Activated CD4-positive, alpha-beta T cell treated with anti-CD3 and anti-CD28 coated beads, Interleukin-2, amount 10 ng/mL, durations not matched to agents 24 days and 14 days (primary cell): Measurements from ENCODE around the gene CNKSR2. TPM values are rescaled to one million over a fixed set of nuclear protein-coding genes. Genes with fewer than 3 reads are reported as not detected.

Experiments used
- DNase-seq: peaks from one replicate; pipeline ENCODE4 v3.0.0; 2022
- H3K27ac Mint-ChIP-seq: one replicate; pipeline ENCODE4 v1.8.0; 2022; ENCODE audit warnings: mild to moderate bottlenecking, mixed read lengths
- H3K27me3 Mint-ChIP-seq: one replicate; pipeline ENCODE4 v1.8.0; 2022; ENCODE audit warnings: mixed read lengths
- H3K36me3 Mint-ChIP-seq: one replicate; pipeline ENCODE4 v1.8.0; 2022; ENCODE audit warnings: low read depth, mild to moderate bottlenecking, mixed read lengths
- H3K4me1 Mint-ChIP-seq: one replicate; pipeline ENCODE4 v1.8.0; 2021; ENCODE audit warnings: mixed read lengths
- H3K4me3 Mint-ChIP-seq: one replicate; pipeline ENCODE4 v1.8.0; 2022; ENCODE audit warnings: mild to moderate bottlenecking, moderate library complexity, mixed read lengths
- H3K9me3 Mint-ChIP-seq: one replicate; pipeline ENCODE4 v1.8.0; 2021; ENCODE audit warnings: mixed read lengths
- intact Hi-C: fragments of 100-400 bp; cut with micrococcal nuclease; formaldehyde crosslinking; loops from one replicate; pipeline ENCODE4 v1.15.1; 2023
- total RNA-seq: library from RNA; stranded (reverse); gene quantifications from 2 replicates; pipeline ENCODE4 v1.2.3, GENCODE V29; 2022

Gene CNKSR2
- total RNA-seq, 1 donor from 2014 or later, result 10.2 TPM

DNA sequence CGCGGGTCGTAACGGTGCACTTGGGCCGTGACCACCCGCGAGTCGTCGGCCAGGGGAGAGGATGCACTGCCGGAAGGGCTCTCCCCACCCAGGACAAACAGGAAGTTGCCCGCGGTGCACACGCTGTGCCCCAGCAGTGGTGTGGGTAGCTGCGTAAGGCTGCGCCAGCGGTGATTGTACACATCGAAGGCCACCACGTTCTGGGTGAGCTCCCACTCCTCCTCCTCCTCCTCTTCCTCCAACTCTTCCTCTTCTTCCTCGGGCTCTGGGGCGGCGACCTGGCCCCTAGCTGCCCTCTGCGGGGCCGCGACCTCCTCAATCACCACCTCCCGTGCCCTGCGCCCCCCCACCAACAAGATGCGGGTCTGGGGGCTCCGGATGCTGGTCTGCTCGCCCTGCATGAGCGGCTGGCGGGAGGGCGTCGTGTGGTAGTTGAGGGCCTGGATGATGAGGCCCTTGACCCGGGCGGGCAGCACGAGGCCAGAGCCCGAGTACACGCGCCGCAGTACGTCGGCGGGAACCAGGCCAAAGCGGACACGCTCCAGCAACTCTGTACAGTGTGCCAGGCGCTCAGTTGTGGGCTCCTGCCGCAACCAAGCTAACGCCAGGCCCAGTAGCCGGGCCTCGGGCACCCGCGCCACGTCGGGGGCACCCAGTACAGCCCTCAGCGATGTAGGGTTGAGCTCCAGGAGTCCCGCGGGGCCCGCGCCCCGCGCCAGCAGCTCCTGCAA, 282.5 kb downstream of the CNKSR2 start:
- no peak overlapping the region for H3K27ac Mint-ChIP-seq

DNA sequence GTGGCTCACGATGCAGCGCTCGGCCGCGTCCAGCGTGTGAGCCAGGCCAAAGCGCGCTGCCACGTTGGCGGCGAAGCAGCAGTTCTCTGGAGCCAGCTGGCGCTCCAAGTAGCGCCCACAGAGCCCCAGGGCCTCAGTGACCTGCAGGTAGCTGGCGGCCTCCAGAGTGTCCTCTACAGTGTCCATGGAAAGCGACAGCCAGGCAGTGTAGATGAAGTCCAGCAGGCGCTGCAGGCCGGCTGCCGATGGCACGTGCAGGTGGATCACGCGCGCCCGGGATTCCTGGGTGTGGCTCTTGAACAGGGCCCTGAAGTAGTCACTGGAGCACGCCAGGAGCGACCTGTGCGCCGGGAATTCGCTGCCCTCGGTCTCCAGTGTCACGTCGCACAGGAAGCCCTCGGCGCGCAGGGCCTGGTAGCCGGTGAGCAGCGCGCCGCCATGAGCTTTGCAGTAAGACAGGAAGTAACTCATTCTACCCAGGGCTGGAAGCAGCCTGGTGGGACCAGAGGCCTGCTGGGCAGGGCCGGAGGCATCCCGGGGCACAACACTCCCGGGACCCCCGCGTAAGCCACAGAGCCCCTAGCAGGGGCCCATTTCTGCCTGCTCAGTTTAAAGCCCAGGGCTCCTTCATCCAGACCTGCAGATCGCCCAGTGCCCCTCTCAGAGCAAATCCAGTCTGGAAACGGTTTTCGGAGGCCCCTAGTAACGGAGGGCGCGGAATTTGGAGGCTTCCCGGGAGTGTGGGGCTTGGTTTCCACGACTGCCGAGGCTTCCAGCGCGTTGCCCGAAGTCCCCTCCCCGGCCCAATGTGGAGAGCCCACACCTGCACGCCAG, 283.3 kb downstream of the CNKSR2 start:
- Mint-ChIP-seq H3K4me3 (peak overlapping the region; percentile 64), H3K27me3 (peaks cover 9% of the 10 kb centered on the region), H3K36me3 (peaks cover 1% of the 10 kb centered on the region), H3K27ac (no peak overlapping the region), H3K9me3 (no peaks in the 10 kb centered on the region), H3K4me1 (peaks cover 2% of the 10 kb centered on the region)
- DNase-seq, result no peak
- intact Hi-C loops, result no loop called here

More for the DNA sequence above, 282.5 kb downstream of the CNKSR2 start:
- H3K36me3 Mint-ChIP-seq, result peaks cover 3% of the 10 kb centered on the region
- intact Hi-C loops, result no loop called here
- no peak overlapping the region for H3K4me3 Mint-ChIP-seq
- no peaks in the 10 kb centered on the region for H3K9me3 Mint-ChIP-seq
- no peak for DNase-seq
- peaks cover 2% of the 10 kb centered on the region for H3K4me1 Mint-ChIP-seq
- peaks cover 9% of the 10 kb centered on the region for H3K27me3 Mint-ChIP-seq

DNA sequence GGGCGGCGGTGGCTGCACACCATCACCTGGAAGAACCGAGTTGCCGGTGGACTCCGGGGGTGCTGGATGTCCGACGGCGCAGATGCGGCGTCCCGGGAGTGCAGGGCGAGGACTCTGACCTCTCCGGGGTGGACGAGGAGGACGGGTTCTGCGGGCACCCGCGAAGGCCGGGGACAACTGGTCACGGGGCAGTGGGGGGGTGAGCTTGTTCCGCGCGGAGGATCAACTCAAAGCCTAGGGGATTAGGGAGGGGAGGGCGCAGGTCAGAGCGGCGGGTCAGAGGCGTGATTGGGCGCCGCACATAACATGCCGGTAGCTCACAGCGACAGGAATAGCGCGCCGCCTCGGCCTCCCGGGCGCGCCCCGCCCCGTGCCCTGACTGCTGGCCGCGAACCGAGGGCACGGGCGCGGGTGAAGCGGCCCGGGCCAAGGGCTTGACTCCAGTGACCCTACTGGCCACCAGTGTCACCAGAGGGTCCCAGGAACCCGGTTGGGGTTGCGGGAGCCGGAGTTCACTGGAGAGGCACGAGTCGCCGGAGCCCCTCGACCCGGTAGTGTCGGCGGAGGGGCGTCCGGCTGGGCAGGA, 284.0 kb downstream of the CNKSR2 start, which contains the start of gene KLHL34:
Gene KLHL34 (minus strand): TSS at position 179 of the 586 bp plus-strand sequence. CDS start 542 bp downstream, outside the sequence.
- Mint-ChIP-seq H3K36me3 (peaks cover 1% of the 10 kb centered on the region), H3K4me3 (peak within 1 kb of the TSS; percentile 67), H3K27me3 (peaks cover 9% of the 10 kb centered on the region), H3K27ac (no peak within 1 kb of the TSS), H3K4me1 (peaks cover 2% of the 10 kb centered on the region), H3K9me3 (no peaks in the 10 kb centered on the region)
- DNase-seq, result peak; percentile 57
- intact Hi-C loops, result no loop called here

DNA sequence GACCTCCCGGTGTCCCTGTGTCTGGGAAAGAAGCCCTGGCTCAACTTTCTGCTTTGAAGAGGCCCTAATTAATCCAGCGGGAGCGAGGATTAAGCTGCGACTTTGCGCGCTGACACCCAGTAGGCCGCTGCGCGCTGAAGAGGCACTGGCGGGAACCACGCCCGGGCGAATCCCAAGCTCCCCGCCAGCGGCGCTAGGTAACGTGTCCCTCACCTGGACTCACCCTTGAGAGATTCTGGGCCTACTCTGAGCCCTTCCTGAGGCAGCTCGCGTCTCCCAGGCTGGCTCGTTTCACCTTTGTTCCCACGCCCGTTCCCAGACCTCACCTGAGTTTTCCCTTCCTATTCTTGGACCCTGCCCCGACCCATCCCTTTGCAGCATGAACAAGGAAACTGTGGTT, 284.5 kb downstream of the CNKSR2 start:
- intact Hi-C loops, result no loop called here
- DNase-seq, result no peak
- Mint-ChIP-seq H3K27ac (no peak overlapping the region), H3K4me1 (peaks cover 2% of the 10 kb centered on the region), H3K4me3 (peak overlapping the region; percentile 67), H3K36me3 (peaks cover 1% of the 10 kb centered on the region), H3K27me3 (peaks cover 9% of the 10 kb centered on the region), H3K9me3 (no peaks in the 10 kb centered on the region)

DNA sequence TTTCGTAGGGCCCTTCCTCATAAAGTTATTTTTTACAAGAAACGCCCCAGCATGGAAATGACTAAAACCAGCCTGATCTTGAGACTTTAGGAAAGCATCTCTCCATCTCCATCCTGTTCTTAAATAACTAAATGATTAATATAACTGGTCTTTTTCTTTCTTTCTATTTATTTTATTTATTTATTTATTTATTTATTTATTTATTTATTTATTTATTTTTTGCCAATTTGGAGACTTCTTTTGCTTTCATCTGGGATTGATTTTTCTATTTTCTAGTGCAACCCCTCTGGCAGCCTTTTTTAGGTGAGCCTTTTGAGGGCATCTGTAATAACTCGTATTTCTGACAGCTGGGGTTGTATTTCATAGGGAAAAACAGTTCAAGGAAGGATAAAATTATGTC, 285.1 kb downstream of the CNKSR2 start:
- Mint-ChIP-seq H3K4me3 (peak overlapping the region; percentile 67), H3K27ac (no peak overlapping the region), H3K36me3 (peaks cover 1% of the 10 kb centered on the region), H3K27me3 (peaks cover 9% of the 10 kb centered on the region), H3K4me1 (peaks cover 2% of the 10 kb centered on the region), H3K9me3 (no peaks in the 10 kb centered on the region)
- DNase-seq, result no peak
- intact Hi-C loops, result no loop called here

DNA sequence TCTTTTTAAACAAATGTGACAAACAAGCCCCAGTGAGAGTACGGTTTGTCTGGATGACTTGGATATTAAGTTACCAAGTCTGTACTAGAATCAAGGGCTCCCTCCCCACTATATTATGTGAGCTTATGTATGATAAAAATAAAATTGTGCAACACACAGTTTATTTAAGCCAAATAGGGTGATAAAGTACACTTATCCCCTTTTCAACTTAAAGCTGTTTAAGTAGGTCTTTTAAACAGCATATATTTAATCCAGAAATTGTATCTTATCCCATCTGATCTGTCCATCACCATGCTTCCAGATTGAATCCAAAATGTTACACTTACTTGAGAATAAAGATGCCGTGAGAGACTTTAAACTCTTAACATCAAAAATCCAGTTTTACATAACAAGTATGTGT, 285.9 kb downstream of the CNKSR2 start:
- H3K36me3 Mint-ChIP-seq, result peaks cover 1% of the 10 kb centered on the region
- intact Hi-C loops, result no loop called here
- H3K9me3 Mint-ChIP-seq, result no peaks in the 10 kb centered on the region
- no peak overlapping the region for H3K4me3 Mint-ChIP-seq
- peaks cover 2% of the 10 kb centered on the region for H3K4me1 Mint-ChIP-seq
- peaks cover 9% of the 10 kb centered on the region for H3K27me3 Mint-ChIP-seq
- no peak overlapping the region for H3K27ac Mint-ChIP-seq
- DNase-seq, result no peak

DNA sequence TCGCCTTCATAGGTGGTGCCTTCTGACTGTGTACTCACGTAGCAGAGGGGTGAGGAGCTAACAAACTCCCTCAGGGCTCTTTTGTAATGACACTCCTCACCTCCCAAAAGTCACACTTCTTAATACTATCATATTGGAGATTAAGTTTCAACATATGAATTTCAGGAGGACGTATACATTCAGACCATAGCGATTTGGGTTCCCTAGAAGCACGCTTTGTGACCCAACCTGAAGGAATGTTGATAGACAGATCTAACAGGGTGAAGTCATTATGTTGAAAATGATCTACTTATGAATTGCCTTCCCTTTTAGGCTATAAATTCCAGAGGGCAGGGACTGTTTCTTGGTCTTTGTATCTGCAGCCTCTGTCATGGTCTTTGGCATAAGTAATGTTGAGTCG, 287.1 kb downstream of the CNKSR2 start:
- no peaks in the 10 kb centered on the region for H3K9me3 Mint-ChIP-seq
- no peak overlapping the region for H3K27ac Mint-ChIP-seq
- peaks cover 2% of the 10 kb centered on the region for H3K4me1 Mint-ChIP-seq
- H3K36me3 Mint-ChIP-seq, result peaks cover 1% of the 10 kb centered on the region
- intact Hi-C loops, result no loop called here
- H3K27me3 Mint-ChIP-seq, result peaks cover 9% of the 10 kb centered on the region
- H3K4me3 Mint-ChIP-seq, result no peak overlapping the region
- no peak for DNase-seq

DNA sequence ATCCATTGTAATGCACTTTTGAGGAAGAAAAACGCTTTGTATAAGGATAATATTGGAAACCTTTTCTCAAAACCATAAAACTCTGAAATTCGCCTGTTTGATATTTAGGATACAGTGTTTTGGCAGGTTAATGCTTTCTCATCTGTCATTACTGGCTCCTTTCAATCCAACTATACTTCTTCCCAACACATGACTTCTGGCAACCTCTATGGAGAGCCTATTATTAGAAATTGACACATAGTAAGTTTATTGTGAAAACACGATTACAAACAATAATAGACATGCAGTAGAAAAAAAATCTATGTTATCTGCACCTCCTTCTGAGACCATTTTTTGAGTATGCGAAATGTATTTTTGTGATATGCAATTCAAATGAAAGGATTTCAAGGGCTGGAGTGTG, 288.5 kb downstream of the CNKSR2 start:
- Mint-ChIP-seq H3K36me3 (no peaks in the 10 kb centered on the region), H3K4me3 (no peak overlapping the region)

DNA sequence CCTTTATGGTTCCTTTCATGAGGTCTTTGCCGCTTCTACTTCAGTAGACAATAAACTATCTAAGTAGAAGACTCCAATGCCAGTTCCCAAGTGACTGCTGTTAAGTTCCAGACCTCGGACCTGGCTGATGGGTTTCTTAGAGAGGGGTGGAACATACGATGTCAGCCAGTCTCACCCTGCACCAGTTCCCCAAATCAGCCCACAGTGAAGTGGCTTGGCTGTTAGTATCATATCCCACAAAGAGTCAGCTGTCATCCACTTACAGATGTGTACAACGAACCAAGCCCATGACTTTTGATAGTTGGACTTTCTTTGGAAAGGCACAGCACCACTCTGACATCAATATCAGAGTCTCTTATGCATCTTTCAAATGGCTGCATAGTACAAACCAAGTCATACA, 292.0 kb downstream of the CNKSR2 start:
- DNase-seq, result no peak
- intact Hi-C loops, result no loop called here
- H3K36me3 Mint-ChIP-seq, result no peaks in the 10 kb centered on the region
- no peaks in the 10 kb centered on the region for H3K9me3 Mint-ChIP-seq
- no peak overlapping the region for H3K4me3 Mint-ChIP-seq
- no peak overlapping the region for H3K27ac Mint-ChIP-seq
- H3K27me3 Mint-ChIP-seq, result no peaks in the 10 kb centered on the region
- H3K4me1 Mint-ChIP-seq, result peaks cover 2% of the 10 kb centered on the region

More for the DNA sequence above, 288.5 kb downstream of the CNKSR2 start:
- no peak for DNase-seq
- Mint-ChIP-seq H3K27ac (no peak overlapping the region), H3K4me1 (peaks cover 3% of the 10 kb centered on the region), H3K9me3 (no peaks in the 10 kb centered on the region), H3K27me3 (peaks cover 7% of the 10 kb centered on the region)
- intact Hi-C loops, result no loop called here

DNA sequence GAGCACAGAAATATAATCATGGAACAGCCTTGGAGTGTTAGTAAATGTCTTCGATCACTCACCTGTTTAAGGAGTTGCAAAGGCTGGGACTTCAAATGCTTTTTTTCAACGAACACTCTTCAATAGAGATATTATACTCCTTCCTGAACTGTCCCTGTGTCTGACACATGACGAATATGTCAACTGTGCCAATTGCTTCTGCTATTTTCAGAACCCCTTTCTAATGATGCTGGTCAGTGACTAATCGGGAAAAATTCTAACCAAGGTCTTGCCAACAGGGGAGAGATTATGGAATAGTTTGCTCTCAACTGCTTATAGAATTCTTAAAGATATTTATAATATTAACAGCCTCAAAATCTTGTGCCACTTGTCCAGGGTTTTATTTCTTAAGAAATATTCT, 292.5 kb downstream of the CNKSR2 start:
- Mint-ChIP-seq H3K4me3 (no peak overlapping the region), H3K27me3 (no peaks in the 10 kb centered on the region)

DNA sequence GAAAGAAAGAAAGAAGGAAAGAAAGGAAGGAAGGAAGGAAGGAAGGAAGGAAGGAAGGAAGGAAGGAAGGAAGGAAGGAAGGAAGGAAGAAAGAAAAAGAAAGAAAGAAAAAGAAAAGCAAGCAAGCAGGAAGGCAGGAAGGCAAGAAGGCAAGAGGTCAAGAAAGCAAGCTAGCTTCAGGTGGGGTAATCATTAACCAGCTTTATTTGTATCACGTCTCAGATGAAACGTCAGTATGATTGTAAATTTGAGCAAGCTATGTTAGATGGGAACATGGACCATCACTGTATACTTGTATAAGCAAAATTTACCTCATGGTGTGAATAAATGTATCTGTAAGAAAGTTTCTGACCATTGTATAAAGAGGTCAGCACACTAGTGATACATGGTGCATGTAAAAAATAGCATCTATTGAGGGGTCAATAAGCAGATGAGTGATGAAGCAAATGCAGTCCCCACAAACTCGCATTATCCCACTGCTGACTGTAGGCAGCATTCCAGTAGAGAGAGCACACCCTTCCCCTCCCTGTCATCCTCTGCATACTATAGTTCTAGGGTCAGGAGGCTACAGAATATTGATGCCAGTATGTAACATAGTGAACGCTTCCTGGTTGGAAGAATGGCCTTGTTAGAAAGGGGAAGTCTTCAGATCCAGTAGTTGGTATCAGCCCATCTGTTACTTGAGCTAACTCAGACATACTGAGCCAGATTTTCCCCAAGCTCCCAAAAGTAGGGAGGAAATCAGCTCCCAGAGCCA, 300.4 kb downstream of the CNKSR2 start:
- Mint-ChIP-seq H3K27me3 (peaks cover 4% of the 10 kb centered on the region), H3K4me1 (no peaks in the 10 kb centered on the region), H3K4me3 (no peak overlapping the region), H3K27ac (no peak overlapping the region), H3K9me3 (no peaks in the 10 kb centered on the region), H3K36me3 (no peaks in the 10 kb centered on the region)
- no peak for DNase-seq
- intact Hi-C loops, result no loop called here

More for the DNA sequence above, 292.5 kb downstream of the CNKSR2 start:
- intact Hi-C loops, result no loop called here
- Mint-ChIP-seq H3K27ac (no peak overlapping the region), H3K4me1 (peaks cover 2% of the 10 kb centered on the region), H3K36me3 (no peaks in the 10 kb centered on the region), H3K9me3 (no peaks in the 10 kb centered on the region)
- DNase-seq, result no peak

DNA sequence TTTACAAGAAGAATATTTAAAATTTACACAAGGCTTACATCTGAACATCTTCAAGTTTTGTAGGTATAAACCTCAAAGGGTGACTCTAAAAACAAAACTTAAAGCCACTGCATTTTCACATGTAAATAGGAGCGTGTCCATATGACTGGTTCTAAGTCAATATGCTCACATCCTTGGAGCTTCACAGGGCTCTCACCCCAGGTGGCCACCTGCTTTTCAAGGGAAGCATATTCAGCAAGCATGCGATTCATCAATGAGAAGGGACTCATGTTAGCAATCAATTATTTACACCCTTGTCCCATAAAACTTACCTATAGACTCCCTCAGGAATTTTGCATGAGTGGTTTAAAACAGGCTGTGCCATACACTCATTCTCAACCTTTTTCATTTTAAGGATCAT, 301.7 kb downstream of the CNKSR2 start:
- intact Hi-C loops, result no loop called here
- no peaks in the 10 kb centered on the region for H3K36me3 Mint-ChIP-seq

DNA sequence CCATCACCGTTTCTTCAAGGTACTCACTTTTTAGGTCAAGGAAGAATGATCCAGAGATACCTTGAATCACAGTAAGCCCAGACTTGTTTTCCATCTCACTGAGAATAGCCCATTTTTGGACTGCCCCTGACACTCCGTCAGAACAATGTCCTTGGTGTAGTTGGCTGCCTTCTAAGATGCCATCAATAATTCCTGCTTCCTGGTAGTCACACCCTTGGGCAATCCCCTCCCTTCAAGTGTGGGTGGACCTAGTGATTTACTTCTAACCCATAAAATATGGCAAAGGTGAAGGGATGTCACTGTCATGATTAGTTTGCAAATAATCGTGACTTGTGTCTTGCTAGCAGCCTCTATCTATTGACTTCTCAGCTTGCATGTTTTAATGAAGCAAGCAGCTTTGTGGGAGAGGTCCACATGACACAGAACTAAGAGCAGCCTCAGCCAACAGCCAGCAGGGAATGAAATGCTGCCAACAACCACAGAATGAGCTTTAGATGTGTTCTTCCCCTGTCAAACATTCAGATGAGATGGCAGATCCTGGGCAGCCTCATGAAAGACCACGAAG, 303.9 kb downstream of the CNKSR2 start:
- H3K36me3 Mint-ChIP-seq, result no peaks in the 10 kb centered on the region
- DNase-seq, result no peak
- intact Hi-C loops, result no loop called here
- no peak overlapping the region for H3K4me3 Mint-ChIP-seq
- H3K27me3 Mint-ChIP-seq, result peaks cover 4% of the 10 kb centered on the region
- no peak overlapping the region for H3K27ac Mint-ChIP-seq
- no peaks in the 10 kb centered on the region for H3K9me3 Mint-ChIP-seq
- H3K4me1 Mint-ChIP-seq, result no peaks in the 10 kb centered on the region

More for the DNA sequence above, 301.7 kb downstream of the CNKSR2 start:
- Mint-ChIP-seq H3K27ac (no peak overlapping the region), H3K9me3 (no peaks in the 10 kb centered on the region), H3K27me3 (peaks cover 4% of the 10 kb centered on the region), H3K4me3 (no peak overlapping the region), H3K4me1 (no peaks in the 10 kb centered on the region)
- no peak for DNase-seq
